Neural progenitor cell (in vitro differentiated cells): ENCODE measurements around the gene ZNF462.

Experiments used
- EZH2 ChIP-seq: fragments of 200-600 bp; sonication (generic); IDR thresholded peaks from 2 replicates; pipeline ENCODE4 v1.6.1; 2017; ENCODE audit warnings: antibody characterized with exemption, mild to moderate bottlenecking, moderate library complexity
- EZH2phosphoT487 ChIP-seq: fragments of 200-600 bp; sonication (generic); IDR thresholded peaks from 2 replicates; pipeline ENCODE4 v1.6.1; 2017; ENCODE audit warnings: antibody characterized with exemption
- TF ChIP-seq, protein P1 (sequence below): fragments of 200-600 bp; sonication (generic); IDR thresholded peaks from 2 replicates; pipeline ENCODE4 v1.5.1; 2017; ENCODE audit warnings: antibody characterized with exemption, mild to moderate bottlenecking

DNA sequence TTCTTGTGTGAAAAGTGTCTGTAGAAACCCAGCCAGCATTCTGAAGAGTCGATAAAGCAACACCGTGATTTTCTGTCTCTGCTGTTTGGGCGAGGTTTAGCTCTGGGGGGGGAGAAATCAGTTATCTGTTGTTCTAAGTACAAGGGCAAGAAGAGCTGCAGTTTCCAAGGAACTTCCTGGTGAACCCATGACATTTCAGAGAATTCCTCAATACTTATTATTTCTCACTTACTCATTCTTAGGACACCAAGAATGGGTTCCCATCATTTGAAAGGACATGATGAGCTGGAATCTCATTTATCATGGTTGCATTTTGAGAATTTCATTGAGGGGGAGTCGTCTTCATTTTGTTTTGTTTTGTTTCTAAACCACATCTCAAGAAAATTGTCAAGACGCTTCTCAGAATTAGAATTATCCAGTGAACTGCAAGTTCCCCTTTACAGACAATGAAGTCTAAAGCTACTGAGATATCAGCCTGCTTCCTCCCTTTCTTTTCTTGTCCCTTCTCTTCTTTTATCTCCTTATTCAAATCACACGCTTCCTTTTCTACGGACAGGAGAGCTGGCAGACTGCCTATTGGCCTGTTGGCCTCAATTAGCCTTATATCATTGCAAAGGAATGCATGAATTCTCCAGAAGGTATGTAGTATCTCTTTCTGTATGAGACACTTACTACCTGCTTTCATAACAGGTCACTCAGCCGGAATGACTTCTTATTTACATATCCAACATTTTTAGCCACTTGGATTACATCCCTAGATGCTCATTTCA, 53.7 kb downstream of the ZNF462 start:
- no peak for TF ChIP-seq EZH2
- TF ChIP-seq, protein P1, sequence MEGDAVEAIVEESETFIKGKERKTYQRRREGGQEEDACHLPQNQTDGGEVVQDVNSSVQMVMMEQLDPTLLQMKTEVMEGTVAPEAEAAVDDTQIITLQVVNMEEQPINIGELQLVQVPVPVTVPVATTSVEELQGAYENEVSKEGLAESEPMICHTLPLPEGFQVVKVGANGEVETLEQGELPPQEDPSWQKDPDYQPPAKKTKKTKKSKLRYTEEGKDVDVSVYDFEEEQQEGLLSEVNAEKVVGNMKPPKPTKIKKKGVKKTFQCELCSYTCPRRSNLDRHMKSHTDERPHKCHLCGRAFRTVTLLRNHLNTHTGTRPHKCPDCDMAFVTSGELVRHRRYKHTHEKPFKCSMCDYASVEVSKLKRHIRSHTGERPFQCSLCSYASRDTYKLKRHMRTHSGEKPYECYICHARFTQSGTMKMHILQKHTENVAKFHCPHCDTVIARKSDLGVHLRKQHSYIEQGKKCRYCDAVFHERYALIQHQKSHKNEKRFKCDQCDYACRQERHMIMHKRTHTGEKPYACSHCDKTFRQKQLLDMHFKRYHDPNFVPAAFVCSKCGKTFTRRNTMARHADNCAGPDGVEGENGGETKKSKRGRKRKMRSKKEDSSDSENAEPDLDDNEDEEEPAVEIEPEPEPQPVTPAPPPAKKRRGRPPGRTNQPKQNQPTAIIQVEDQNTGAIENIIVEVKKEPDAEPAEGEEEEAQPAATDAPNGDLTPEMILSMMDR: no peak
- TF ChIP-seq EZH2phosphoT487: no peak
